Measurements from ENCODE around the gene C5orf52. TPM values are rescaled to one million over a fixed set of nuclear protein-coding genes. Genes with fewer than 3 reads are reported as not detected.
"Not testable (repeated sequence)": the region's sequence is repeated elsewhere in the genome, so short reads cannot be mapped to it uniquely, and the experiment has no call there.

The C5orf52 gene
- total RNA-seq, 2 experiments from 2014 or later, result not detected

DNA sequence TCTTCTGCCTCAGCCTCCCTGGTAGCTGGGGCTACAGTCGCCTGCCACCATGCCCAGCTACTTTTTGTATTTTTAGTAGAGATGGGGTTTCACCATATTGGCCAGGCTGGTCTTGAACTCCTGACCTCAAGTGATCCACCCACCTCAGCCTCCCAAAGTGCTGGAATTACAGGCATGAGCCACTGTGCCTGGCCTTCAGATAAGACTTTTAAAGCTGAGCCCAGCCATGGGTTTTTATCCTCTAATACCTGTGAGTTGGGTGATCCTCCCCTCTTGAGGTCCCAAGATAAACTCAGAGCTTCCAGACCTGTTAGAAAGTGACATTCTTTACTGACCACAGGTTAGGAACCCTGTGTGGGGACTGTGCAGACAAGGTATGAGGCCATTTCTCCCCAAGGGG is 56.5 kb downstream of the C5orf52 start:
- H3K9me3 Mint-ChIP-seq (ENCODE audit: low read depth); H3K27me3 Mint-ChIP-seq; ATAC-seq: not testable (repeated sequence)

More for the DNA sequence above, 56.5 kb downstream of the C5orf52 start:
- DNase-seq; H3K27ac Mint-ChIP-seq; intact Hi-C loops (cut with DNase I, micrococcal nuclease); POLR2A ChIA-PET; H3K4me3 Mint-ChIP-seq: not testable (repeated sequence)
- CTCF ChIA-PET, result interaction anchor here (1.0 to 2.4 kb wide), 2 partner anchors 10 to 15 kb away, joined by 4 to 12 read pairs; partner anchors contain the start of gene LSM11
- Mint-ChIP-seq H3K4me1 (peaks cover 27% of the 10 kb centered on the region), H3K36me3 (ENCODE audit: low read depth) (peaks cover 19% of the 10 kb centered on the region)

Other genes with a start within 250 kb of the C5orf52 start
- 1 to 10 TPM; 3.5 to 3.7 TPM for gene NIPAL4, start 211.3 kb upstream of the C5orf52 start, total RNA-seq
- gene ADAM19, start 95.8 kb upstream of the C5orf52 start, total RNA-seq, result 10 to 100 TPM; 63.6 to 69.5 TPM
- under 1 TPM; 0.18 to 0.44 TPM for gene SOX30, start 19.1 kb upstream of the C5orf52 start, total RNA-seq
- 10 to 100 TPM; 29.9 to 33.8 TPM for gene THG1L, start 59.9 kb downstream of the C5orf52 start, total RNA-seq
- 1 to 10 TPM; 6.2 to 8.0 TPM for gene LSM11, start 72.2 kb downstream of the C5orf52 start, total RNA-seq
- 10 to 100 TPM; 59.0 to 69.0 TPM for gene CLINT1, start 187.6 kb downstream of the C5orf52 start, total RNA-seq